HepG2 (cell line): Measurements from ENCODE around the gene COL9A3. TPM values are rescaled to one million over a fixed set of nuclear protein-coding genes. Genes with fewer than 3 reads are reported as not detected.

Experiments
- ARNTL ChIP-seq: sonication (generic); formaldehyde crosslinking; IDR thresholded peaks from 2 replicates; pipeline ENCODE4 v1.4.0; 2020; ENCODE audit warnings: mild to moderate bottlenecking, missing genetic modification reagents
- EEA1 ChIP-seq: sonication (generic); formaldehyde crosslinking; IDR thresholded peaks from 2 replicates; pipeline ENCODE4 v1.5.1; 2020; ENCODE audit warnings: mild to moderate bottlenecking, missing genetic modification reagents, borderline replicate concordance
- ETS1 ChIP-seq: sonication (generic); formaldehyde crosslinking; IDR thresholded peaks from 2 replicates; pipeline ENCODE4 v1.4.0; 2020; ENCODE audit warnings: missing genetic modification reagents
- GPN1 ChIP-seq: sonication (generic); formaldehyde crosslinking; IDR thresholded peaks from 2 replicates; pipeline ENCODE4 v1.5.1; 2020; ENCODE audit warnings: missing genetic modification reagents, borderline replicate concordance
- HNF1B ChIP-seq: sonication (generic); formaldehyde crosslinking; IDR thresholded peaks from 2 replicates; pipeline ENCODE4 v1.5.1; 2020; ENCODE audit warnings: mild to moderate bottlenecking, moderate library complexity, missing genetic modification reagents
- IKZF1 ChIP-seq: fragments of 450-650 bp; IDR thresholded peaks from 2 replicates; pipeline ENCODE4 v1.7.1; 2016
- JARID2 ChIP-seq: sonication (generic); formaldehyde crosslinking; IDR thresholded peaks from 2 replicates; pipeline ENCODE4 v1.8.1; 2023; ENCODE audit warnings: missing genetic modification reagents, inconsistent platforms; ENCODE audit not compliant: insufficient replicate concordance
- KDM2A ChIP-seq: sonication (generic); formaldehyde crosslinking; IDR thresholded peaks from 2 replicates; pipeline ENCODE4 v1.4.0; 2020; ENCODE audit warnings: low read depth, missing genetic modification reagents, borderline replicate concordance
- MXD3 ChIP-seq: IDR thresholded peaks from 2 replicates; pipeline ENCODE4 v1.6.1; 2016; ENCODE audit warnings: mild to moderate bottlenecking, missing biosample characterization, missing genetic modification reagents
- MXI1 ChIP-seq: IDR thresholded peaks from 3 replicates; pipeline ENCODE4 v1.6.1; 2012; ENCODE audit warnings: low read depth, low read length, inconsistent platforms, borderline replicate concordance
- NAIF1 ChIP-seq: sonication (generic); formaldehyde crosslinking; IDR thresholded peaks from 2 replicates; pipeline ENCODE4 v1.5.0; 2020; ENCODE audit warnings: mild to moderate bottlenecking, missing genetic modification reagents, borderline replicate concordance
- NFE2L2 ChIP-seq: fragments of 150-350 bp; IDR thresholded peaks from 2 replicates; pipeline ENCODE4 v1.6.1; 2014; ENCODE audit warnings: low read length
- RBM22 ChIP-seq: fragments of 200-400 bp; formaldehyde crosslinking; optimal IDR thresholded peaks from 2 replicates; pipeline ENCODE3; 2017; ENCODE audit warnings: mild to moderate bottlenecking, low read length, moderate library complexity
- RELA ChIP-seq: sonication (generic); formaldehyde crosslinking; IDR thresholded peaks from 2 replicates; pipeline ENCODE4 v1.4.0; 2020; ENCODE audit warnings: missing genetic modification reagents
- RXRB ChIP-seq: IDR thresholded peaks from 2 replicates; pipeline ENCODE4 v1.6.1; 2016; ENCODE audit warnings: borderline replicate concordance, missing genetic modification reagents, missing compliant biosample characterization
- SNRNP70 ChIP-seq: fragments of 200-400 bp; formaldehyde crosslinking; IDR thresholded peaks from 2 replicates; pipeline ENCODE4 v1.6.1; 2017; ENCODE audit warnings: mild to moderate bottlenecking, low read depth, low read length, moderate library complexity
- SPEN ChIP-seq: sonication (generic); formaldehyde crosslinking; IDR thresholded peaks from 2 replicates; pipeline ENCODE4 v1.5.1; 2020; ENCODE audit warnings: low read depth, mild to moderate bottlenecking, missing genetic modification reagents
- TAF1 ChIP-seq: sonication (generic); formaldehyde crosslinking; IDR thresholded peaks from 2 replicates; pipeline ENCODE4 v1.4.0; 2020; ENCODE audit warnings: missing genetic modification reagents
- THAP11 ChIP-seq: IDR thresholded peaks from 2 replicates; pipeline ENCODE4 v1.6.1; 2016; ENCODE audit warnings: missing biosample characterization, missing genetic modification reagents
- THRA ChIP-seq: sonication (generic); formaldehyde crosslinking; IDR thresholded peaks from 2 replicates; pipeline ENCODE4 v1.4.0; 2020; ENCODE audit warnings: missing genetic modification reagents, borderline replicate concordance
- ZNF20 ChIP-seq: sonication (generic); formaldehyde crosslinking; IDR thresholded peaks from 2 replicates; pipeline ENCODE4 v1.4.0; 2020; ENCODE audit warnings: mild to moderate bottlenecking, moderate library complexity, missing genetic modification reagents
- ZNF24 ChIP-seq: fragments of 450-650 bp; IDR thresholded peaks from 2 replicates; pipeline ENCODE4 v1.6.1; 2017; ENCODE audit warnings: antibody characterized with exemption, mild to moderate bottlenecking
- ZNF317 ChIP-seq: sonication (generic); formaldehyde crosslinking; IDR thresholded peaks from 2 replicates; pipeline ENCODE4 v1.5.0; 2020; ENCODE audit warnings: mild to moderate bottlenecking, missing genetic modification reagents
- ZNF503 ChIP-seq: sonication (generic); formaldehyde crosslinking; IDR thresholded peaks from 2 replicates; pipeline ENCODE4 v1.4.0; 2020; ENCODE audit warnings: missing genetic modification reagents
- ZNF616 ChIP-seq: sonication (generic); formaldehyde crosslinking; IDR thresholded peaks from 2 replicates; pipeline ENCODE4 v1.5.0; 2020; ENCODE audit warnings: low read depth, mild to moderate bottlenecking, missing genetic modification reagents
- ZNF792 ChIP-seq: IDR thresholded peaks from 2 replicates; pipeline ENCODE4 v1.6.1; 2016
- polyA plus RNA-seq, 8 experiments: library from polyadenylated mRNA; depleted of rRNA in 3 of 8; stranded (reverse) in 7 of 8; unstranded in 1 of 8; fragments of >200 nt; fragmentation: Illumina TruSeq in 4 of 8; extraction: Trizol in 4 of 8; gene quantifications; 2 replicates each; pipeline versions ENCODE4 v1.2.1 to v1.2.3, GENCODE V29; 2011 to 2016; ENCODE audit warnings: low read depth in 4 of 8, missing spikeins in 1 of 8, mixed read lengths in 1 of 8; ENCODE audit not compliant: insufficient read depth in 1 of 8
- total RNA-seq, 5 experiments: library from RNA; depleted of rRNA; stranded (reverse); fragments of >200 nt; fragmentation: Illumina TruSeq; extraction: Trizol; gene quantifications; 2 replicates each; pipeline ENCODE4 v1.2.3, GENCODE V29; 2016; ENCODE audit warnings: low read depth in 1 of 5

COL9A3 gene
- total and polyA plus RNA-seq, 2 of the 13 experiments (the other 11 are each of a cell fraction or from before 2014, with no cell fraction given), result 155 to 204 TPM

- 0 out of 3 replicates have a peak, but pooled peaks have one; percentile 32 for TF ChIP-seq MXI1
- TF ChIP-seq ZNF503, result no peak
- TF ChIP-seq NFE2L2, result no peak
- TF ChIP-seq THAP11, result no peak
- no peak for TF ChIP-seq IKZF1
- no peak for TF ChIP-seq RXRB (CRISPR knock-in tag)
- no peak for TF ChIP-seq ARNTL (CRISPR knock-in tag)
- TF ChIP-seq ZNF20 (CRISPR knock-in tag), result no peak
- TF ChIP-seq JARID2 (CRISPR knock-in tag), result no peak
- no peak for TF ChIP-seq GPN1
- TF ChIP-seq ZNF616 (CRISPR knock-in tag), result no peak
- TF ChIP-seq EEA1 (CRISPR knock-in tag), result no peak
- TF ChIP-seq ETS1 (CRISPR knock-in tag), result no peak
- no peak for TF ChIP-seq NAIF1 (CRISPR knock-in tag)
- 0 out of 2 replicates have a peak, but pooled peaks have one; percentile 12 for TF ChIP-seq ZNF24
- no peak for TF ChIP-seq ZNF792 (CRISPR knock-in tag)
- TF ChIP-seq HNF1B (CRISPR knock-in tag), result 0 out of 2 replicates have a peak, but pooled peaks have one; percentile 31
- no peak for TF ChIP-seq SPEN (CRISPR knock-in tag)
- TF ChIP-seq RELA (CRISPR knock-in tag), result no peak
- TF ChIP-seq TAF1 (CRISPR knock-in tag), result no peak
- no peak for TF ChIP-seq THRA
- no peak for TF ChIP-seq RBM22
- 0 out of 2 replicates have a peak, but pooled peaks have one; percentile 26 for TF ChIP-seq ZNF317 (CRISPR knock-in tag)
- peak; percentile 67; the same call in 1 of the 2 replicates for TF ChIP-seq KDM2A
- no peak for TF ChIP-seq SNRNP70
- TF ChIP-seq MXD3 (CRISPR knock-in tag), result peak; percentile 38; the same call in 1 of the 2 replicates
Observed at GRCh38 chr20:62872184-62872847, 55.5 kb downstream of the COL9A3 start (continued).
